Measurements from ENCODE around the gene HYAL2.

Gene HYAL2

DNA sequence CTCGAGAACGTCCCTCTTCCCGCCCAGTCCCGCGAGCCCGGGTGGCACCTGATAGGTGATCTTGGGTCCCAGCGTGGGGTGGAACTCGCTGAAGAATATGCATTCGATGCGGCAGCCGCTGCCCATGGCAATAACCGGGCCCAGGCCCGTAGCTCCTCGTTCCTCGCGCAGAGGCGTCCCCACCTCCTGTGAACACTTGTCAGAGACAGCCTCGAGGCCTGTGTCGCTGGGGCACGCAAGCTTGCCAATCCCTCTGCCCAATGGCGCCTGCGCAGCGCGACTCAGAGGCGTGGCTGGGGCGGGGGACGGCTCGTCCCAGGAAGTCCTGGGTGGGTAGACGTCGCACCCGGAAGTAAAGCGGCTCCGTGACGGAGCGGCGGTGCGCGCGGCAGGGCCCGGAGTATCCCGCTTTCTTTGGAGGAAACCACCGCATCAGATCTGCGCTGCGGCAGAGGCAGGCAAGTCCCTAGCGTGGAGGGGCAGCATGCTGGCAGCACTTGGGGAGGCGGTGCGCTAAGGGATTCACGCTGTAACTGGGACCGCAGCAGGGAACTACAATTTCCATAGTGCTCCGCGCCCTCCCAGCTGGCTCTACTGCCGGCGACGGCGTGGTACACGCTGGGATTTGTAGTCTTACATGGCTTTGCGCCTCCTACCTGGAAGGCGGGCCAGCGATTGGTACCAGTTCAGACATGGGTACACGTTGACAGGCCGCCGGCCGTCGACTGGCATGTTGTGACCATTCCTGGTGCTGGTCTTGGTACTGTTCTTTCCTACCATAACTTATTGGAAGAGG, 28.2 kb upstream of the HYAL2 start, which contains the start of the genes CYB561D2 and NPRL2:
Gene CYB561D2, plus strand, starts transcription at position 336 of the 796 bp plus-strand sequence. CDS start 572 bp downstream, outside the sequence.
Gene NPRL2, minus strand, starts transcription at position 249 of the 796 bp plus-strand sequence. Its CDS starts 123 bp downstream, at position 126.
- TF ChIP-seq, protein P1, sequence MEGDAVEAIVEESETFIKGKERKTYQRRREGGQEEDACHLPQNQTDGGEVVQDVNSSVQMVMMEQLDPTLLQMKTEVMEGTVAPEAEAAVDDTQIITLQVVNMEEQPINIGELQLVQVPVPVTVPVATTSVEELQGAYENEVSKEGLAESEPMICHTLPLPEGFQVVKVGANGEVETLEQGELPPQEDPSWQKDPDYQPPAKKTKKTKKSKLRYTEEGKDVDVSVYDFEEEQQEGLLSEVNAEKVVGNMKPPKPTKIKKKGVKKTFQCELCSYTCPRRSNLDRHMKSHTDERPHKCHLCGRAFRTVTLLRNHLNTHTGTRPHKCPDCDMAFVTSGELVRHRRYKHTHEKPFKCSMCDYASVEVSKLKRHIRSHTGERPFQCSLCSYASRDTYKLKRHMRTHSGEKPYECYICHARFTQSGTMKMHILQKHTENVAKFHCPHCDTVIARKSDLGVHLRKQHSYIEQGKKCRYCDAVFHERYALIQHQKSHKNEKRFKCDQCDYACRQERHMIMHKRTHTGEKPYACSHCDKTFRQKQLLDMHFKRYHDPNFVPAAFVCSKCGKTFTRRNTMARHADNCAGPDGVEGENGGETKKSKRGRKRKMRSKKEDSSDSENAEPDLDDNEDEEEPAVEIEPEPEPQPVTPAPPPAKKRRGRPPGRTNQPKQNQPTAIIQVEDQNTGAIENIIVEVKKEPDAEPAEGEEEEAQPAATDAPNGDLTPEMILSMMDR (IDR thresholded peaks at IDR 0.05; ENCODE audit: low read depth, low read length) = no peak
- H3K4me3 ChIP-seq (ENCODE audit: low read depth, low read length) = peak within 1 kb of the TSS; percentile 72

DNA sequence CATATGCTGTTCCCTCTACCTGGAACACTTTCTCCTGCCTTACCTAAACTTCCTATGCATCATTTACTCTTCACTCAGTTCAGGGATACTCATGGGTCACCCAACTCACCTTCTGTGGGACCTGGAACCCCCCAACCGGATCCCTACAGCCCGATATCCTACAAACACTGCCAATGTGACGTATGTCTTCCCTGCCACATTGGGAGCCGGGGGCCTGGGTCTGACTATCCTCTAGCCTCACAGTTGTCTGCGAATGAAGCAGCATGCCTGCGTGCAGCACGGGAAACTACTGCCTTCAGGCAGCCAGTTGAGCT, 27.6 kb upstream of the HYAL2 start:
- H3K4me3 ChIP-seq (ENCODE audit: low read depth, low read length) = peak overlapping the region; percentile 72
- TF ChIP-seq, protein P1 (IDR thresholded peaks at IDR 0.05; ENCODE audit: low read depth, low read length) = no peak

DNA sequence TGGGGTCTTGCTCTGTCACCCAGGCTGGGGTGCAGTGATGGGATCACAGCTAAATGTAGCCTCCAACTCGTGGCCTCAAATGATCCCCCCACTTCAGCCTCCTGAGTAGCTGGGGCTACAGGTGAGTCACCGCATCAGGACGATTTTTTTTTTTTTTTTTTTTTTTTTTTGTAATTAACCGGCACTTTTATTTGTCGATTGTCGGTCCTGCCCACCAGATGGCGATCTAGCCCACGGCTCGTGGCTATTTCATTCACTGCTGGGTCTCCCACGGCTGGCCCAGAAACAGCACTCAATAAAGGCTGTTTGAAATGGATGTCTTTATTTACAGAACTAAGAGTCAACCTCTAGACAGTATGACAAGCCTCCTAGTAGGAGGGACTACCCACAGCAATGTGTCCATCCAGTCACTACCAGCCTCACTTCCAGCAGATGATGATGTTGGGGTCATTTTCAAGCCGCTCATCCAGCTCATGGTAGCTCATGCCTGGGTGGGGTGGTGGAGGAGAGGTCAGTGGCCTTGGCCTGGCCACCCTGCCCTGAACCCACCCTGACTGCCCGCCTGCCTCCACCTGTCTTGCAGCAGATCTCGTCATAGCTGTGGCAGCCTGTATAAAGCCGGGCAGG, 24.8 kb upstream of the HYAL2 start:
- TF ChIP-seq, protein P1 (IDR thresholded peaks at IDR 0.05; ENCODE audit: low read depth, low read length) = peak; percentile 44; the same call in 1 of the 2 replicates

GRCh38 chr3:50345586-50346234, 23.2 kb upstream of the HYAL2 start, which contains the start of gene ZMYND10:
Gene ZMYND10, minus strand, starts transcription at chr3:50345732. Its CDS starts 153 bp downstream, at chr3:50345579.
- peak within 1 kb of the TSS; percentile 54 for H3K4me3 ChIP-seq (ENCODE audit: low read depth, low read length)
- TF ChIP-seq, protein P1 (IDR thresholded peaks at IDR 0.05; ENCODE audit: low read depth, low read length) = no peak

More for the DNA sequence above, 24.8 kb upstream of the HYAL2 start:
- no peak overlapping the region for H3K4me3 ChIP-seq (ENCODE audit: low read depth, low read length)

- peak overlapping the region; percentile 54 for H3K4me3 ChIP-seq (ENCODE audit: low read depth, low read length)
Observed at GRCh38 chr3:50345008-50345407, 22.5 kb upstream of the HYAL2 start.

GRCh38 chr3:50342813-50343633, 20.5 kb upstream of the HYAL2 start:
- no peak overlapping the region for H3K4me3 ChIP-seq (ENCODE audit: low read depth, low read length)
- TF ChIP-seq, protein P1 (IDR thresholded peaks at IDR 0.05; ENCODE audit: low read depth, low read length) = 0 out of 2 replicates have a peak, but pooled peaks have one; percentile 4

More at GRCh38 chr3:50345008-50345407, 22.5 kb upstream of the HYAL2 start:
- TF ChIP-seq, protein P1 (IDR thresholded peaks at IDR 0.05; ENCODE audit: low read depth, low read length) = no peak

All from WI38 (cell line).